K562 (cell line): ENCODE measurements around the gene SIGLEC9. TPM values are rescaled to one million over a fixed set of nuclear protein-coding genes. Genes with fewer than 3 reads are reported as not detected.
A peak's percentile ranks its signal among the peaks of the same experiment; 100 is the strongest.

Experiments used
- BCOR ChIP-seq: fragments of 450-650 bp; IDR thresholded peaks from 2 replicates; pipeline ENCODE4 v1.6.1; 2016
- BDP1 ChIP-seq: IDR thresholded peaks from 3 replicates; pipeline ENCODE4 v1.6.1; 2011; ENCODE audit not compliant: insufficient read length, insufficient read depth
- C11orf30 ChIP-seq: fragments of 450-650 bp; IDR thresholded peaks from 2 replicates; pipeline ENCODE4 v1.6.1; 2016; ENCODE audit warnings: low read depth, mild to moderate bottlenecking
- COPS2 ChIP-seq: fragments of 450-650 bp; conservative IDR thresholded peaks from 2 replicates; pipeline ENCODE4 v1.6.1; 2016; ENCODE audit warnings: mild to moderate bottlenecking, moderate library complexity
- CXXC5 ChIP-seq: fragments of 250-450 bp; sonication (Bioruptor Pico); IDR thresholded peaks from 2 replicates; pipeline ENCODE4 v1.8.0; 2022; ENCODE audit warnings: inconsistent platforms, mild to moderate bottlenecking, moderate library complexity
- DACH1 ChIP-seq: fragments of 450-650 bp; IDR thresholded peaks from 2 replicates; pipeline ENCODE4 v1.6.1; 2018; ENCODE audit not compliant: partially characterized antibody
- EWSR1 ChIP-seq: fragments of 450-650 bp; IDR thresholded peaks from 2 replicates; pipeline ENCODE4 v1.6.1; 2018; ENCODE audit warnings: borderline replicate concordance, mild to moderate bottlenecking, low read depth, moderate library complexity; ENCODE audit not compliant: partially characterized antibody
- HCFC1 ChIP-seq: IDR thresholded peaks from 2 replicates; pipeline ENCODE4 v1.6.1; 2012; ENCODE audit warnings: low read depth, low read length, improper control_type of control experiment
- KDM1A ChIP-seq, 2 experiments: fragments of 450-650 bp; IDR thresholded peaks; 2 replicates each; pipeline ENCODE4 v1.6.1; 2016; ENCODE audit warnings: mild to moderate bottlenecking in 2 of 2
- MTA3 ChIP-seq: fragments of 450-650 bp; formaldehyde crosslinking; IDR thresholded peaks from 2 replicates; pipeline ENCODE4 v1.6.1; 2017; ENCODE audit warnings: mild to moderate bottlenecking, borderline replicate concordance
- NBN ChIP-seq: fragments of 450-650 bp; IDR thresholded peaks from 2 replicates; pipeline ENCODE4 v1.6.1; 2016; ENCODE audit warnings: low read depth, mild to moderate bottlenecking
- NFXL1 ChIP-seq: fragments of 450-650 bp; formaldehyde crosslinking; IDR thresholded peaks from 2 replicates; pipeline ENCODE4 v1.4.0; 2021; ENCODE audit warnings: mild to moderate bottlenecking
- RAD21 ChIP-seq, 2 experiments: fragments of 250-450 bp in 1 of 2; fragments of 450-650 bp in 1 of 2; sonication (Bioruptor Pico) in 1 of 2; formaldehyde crosslinking in 1 of 2; IDR thresholded peaks in 1 of 2; conservative IDR thresholded peaks in 1 of 2; 2 replicates each; pipeline versions ENCODE4 v1.4.0 to v1.8.0; 2020 to 2022; ENCODE audit warnings: mild to moderate bottlenecking in 2 of 2, moderate library complexity in 1 of 2
- RFX7 ChIP-seq: fragments of 250-450 bp; sonication (Bioruptor Pico); IDR thresholded peaks from 2 replicates; pipeline ENCODE4 v1.5.1; 2021; ENCODE audit warnings: mild to moderate bottlenecking
- SMARCA4 ChIP-seq: fragments of 450-650 bp; IDR thresholded peaks from 2 replicates; pipeline ENCODE4 v1.6.1; 2016
- SP1 ChIP-seq: sonication (generic); formaldehyde crosslinking; IDR thresholded peaks from 2 replicates; pipeline ENCODE4 v1.8.1; 2022; ENCODE audit warnings: mild to moderate bottlenecking, missing genetic modification reagents
- TAF7 ChIP-seq: fragments of 450-650 bp; IDR thresholded peaks from 2 replicates; pipeline ENCODE4 v1.6.1; 2016; ENCODE audit warnings: missing genetic modification characterization, missing compliant biosample characterization
- TBL1XR1 ChIP-seq, 2 experiments: IDR thresholded peaks; 2 replicates each; pipeline ENCODE4 v1.6.1; 2012; ENCODE audit warnings: improper control_type of control experiment in 2 of 2, low read length in 2 of 2, mild to moderate bottlenecking in 1 of 2
- THAP7 ChIP-seq: fragments of 250-450 bp; sonication (Bioruptor Pico); IDR thresholded peaks from 2 replicates; pipeline ENCODE4 v1.5.0; 2021
- XRCC3 ChIP-seq: fragments of 450-650 bp; IDR thresholded peaks from 2 replicates; pipeline ENCODE4 v1.6.1; 2017; ENCODE audit warnings: mild to moderate bottlenecking, moderate library complexity
- ZBTB2 ChIP-seq: fragments of 450-650 bp; IDR thresholded peaks from 2 replicates; pipeline ENCODE4 v1.6.1; 2016; ENCODE audit warnings: antibody characterized with exemption
- ZBTB43 ChIP-seq: sonication (generic); formaldehyde crosslinking; IDR thresholded peaks from 2 replicates; pipeline ENCODE4 v1.8.0; 2023; ENCODE audit warnings: mild to moderate bottlenecking, missing genetic modification reagents
- ZFP1 ChIP-seq: fragments of 450-650 bp; formaldehyde crosslinking; IDR thresholded peaks from 2 replicates; pipeline ENCODE4 v1.4.0; 2020; ENCODE audit warnings: mild to moderate bottlenecking, mixed read lengths
- ZFP36 ChIP-seq: fragments of 150-350 bp; IDR thresholded peaks from 2 replicates; pipeline ENCODE4 v1.6.1; 2018; ENCODE audit warnings: low read length, low read depth; ENCODE audit not compliant: partially characterized antibody
- ZNF165 ChIP-seq: fragments of 250-450 bp; sonication (Bioruptor Pico); IDR thresholded peaks from 2 replicates; pipeline ENCODE4 v1.4.0; 2020; ENCODE audit warnings: borderline replicate concordance
- ZNF324 ChIP-seq: fragments of 250-450 bp; sonication (Bioruptor Pico); IDR thresholded peaks from 2 replicates; pipeline ENCODE4 v1.4.0; 2020; ENCODE audit warnings: mild to moderate bottlenecking
- ZNF408 ChIP-seq: fragments of 250-450 bp; sonication (Bioruptor Pico); IDR thresholded peaks from 2 replicates; pipeline ENCODE4 v1.4.0; 2020; ENCODE audit warnings: low read depth, mild to moderate bottlenecking, moderate library complexity
- ZNF644 ChIP-seq: fragments of 200-800 bp; sonication (Bioruptor generic); IDR thresholded peaks from 2 replicates; pipeline ENCODE4 v1.6.1; 2016; ENCODE audit warnings: low read depth, missing genetic modification characterization, missing compliant biosample characterization
- ZNF699 ChIP-seq: fragments of 250-450 bp; sonication (Bioruptor Pico); IDR thresholded peaks from 2 replicates; pipeline ENCODE4 v1.8.0; 2021; ENCODE audit warnings: mild to moderate bottlenecking, moderate library complexity; ENCODE audit not compliant: insufficient replicate concordance
- polyA plus RNA-seq, 8 experiments: library from polyadenylated mRNA; depleted of rRNA in 4 of 8; stranded (reverse) in 5 of 8; unstranded in 3 of 8; fragments of >200 nt; fragmentation: Nextera tagmentation in 2 of 8; fragmentation: Illumina TruSeq in 1 of 8; extraction: Ambion mirVana in 2 of 8; extraction: Trizol in 1 of 8; gene quantifications; 2 replicates each; pipeline versions ENCODE4 v1.2.1 to v1.2.3, GENCODE V29; 2011 to 2014; ENCODE audit warnings: inconsistent platforms in 1 of 8, missing spikeins in 1 of 8
- total RNA-seq, 7 experiments: library from RNA; depleted of rRNA in 6 of 7; stranded (reverse); fragments of >200 nt in 6 of 7; fragmentation: Illumina TruSeq in 2 of 7; extraction: Trizol in 2 of 7; gene quantifications; 2 replicates each; pipeline versions ENCODE4 v1.2.1 to v1.2.3, GENCODE V29; 2011 to 2021; ENCODE audit warnings: low replicate concordance in 1 of 7

Gene SIGLEC9
- total and polyA plus RNA-seq, 9 of the 15 experiments (the other 6 are each of a cell fraction or from before 2014, with no cell fraction given), result 0.09 to 0.34 (median 0.22) TPM; not detected in 4

GRCh38 chr19:51131780-51132680, 7.3 kb downstream of the SIGLEC9 start (continued):
- TF ChIP-seq RAD21 (CRISPR knock-in tag; conservative IDR thresholded peaks at IDR 0.05 in 1 of 2, IDR thresholded peaks at IDR 0.05 in 1 of 2) (peak; percentile 67 to 72), ZNF165 (CRISPR knock-in tag) (no peak), DACH1 (no peak), ZNF324 (CRISPR knock-in tag) (no peak), SP1 (no peak; the same call in 1 of the 2 replicates), ZNF408 (no peak), ZFP36 (no peak), C11orf30 (no peak), ZFP1 (CRISPR knock-in tag) (no peak), ZNF644 (tag) (no peak), XRCC3 (no peak), SMARCA4 (peak; percentile 67; the same call in 1 of the 2 replicates), TAF7 (no peak), MTA3 (peak; percentile 37; the same call in 1 of the 2 replicates), RFX7 (CRISPR knock-in tag) (no peak), CXXC5 (CRISPR knock-in tag) (peak; percentile 83), HCFC1 (no peak), NBN (no peak; the same call in 1 of the 2 replicates), THAP7 (no peak), NFXL1 (CRISPR knock-in tag) (no peak), EWSR1 (no peak), COPS2 (no peak), TBL1XR1 (IDR thresholded peaks at IDR 0.05; ENCODE audit: low read length in 2 of 2) (no peak), ZBTB2 (no peak), ZBTB43 (no peak), BDP1 (no peak), ZNF699 (CRISPR knock-in tag) (no peak), KDM1A (IDR thresholded peaks at IDR 0.05) (peak; percentile 90 to 91), BCOR (peak; percentile 60)
